Esophagus muscularis mucosa (tissue), 4 donors: Measurements from ENCODE around the gene GRPR. TPM values are rescaled to one million over a fixed set of nuclear protein-coding genes. Genes with fewer than 3 reads are reported as not detected.
"Not testable (repeated sequence)": the region's sequence is repeated elsewhere in the genome, so short reads cannot be mapped to it uniquely, and the experiment has no call there.

Source experiments
- DNase-seq: peaks from one replicate; pipeline ENCODE4 v3.0.0-alpha.2; 2017; ENCODE audit errors: extremely low spot score
- H3K27ac ChIP-seq, 4 donors: fragments of 200-600 bp; sonication (generic); replicated peaks in 1 of 4; 1 replicate in 3 of 4; 2 replicates in 1 of 4; pipeline ENCODE4 v1.5.1; 2016 to 2019; ENCODE audit warnings: mild to moderate bottlenecking in 1 of 4
- H3K27me3 ChIP-seq, 4 donors: fragments of 200-600 bp; sonication (generic); one replicate each; pipeline versions ENCODE4 v1.5.1 to v1.6.0; 2016 to 2019
- H3K36me3 ChIP-seq, 4 donors: fragments of 200-600 bp; sonication (generic); one replicate each; pipeline ENCODE4 v1.5.1; 2016 to 2019
- H3K4me1 ChIP-seq, 4 donors: fragments of 200-600 bp; sonication (generic); one replicate each; pipeline ENCODE4 v1.5.1; 2016 to 2019
- H3K4me3 ChIP-seq, 4 donors: fragments of 200-600 bp; sonication (generic); 1 replicate in 2 of 4; 2 replicates in 2 of 4; pipeline ENCODE4 v1.5.1; 2016 to 2019; ENCODE audit warnings: mild to moderate bottlenecking in 4 of 4, moderate library complexity in 1 of 4
- H3K9me3 ChIP-seq, 4 donors: fragments of 200-600 bp; sonication (generic); 1 replicate in 3 of 4; 2 replicates in 1 of 4; pipeline ENCODE4 v1.5.1; 2016 to 2019
- EP300 ChIP-seq: sonication (generic); formaldehyde crosslinking; IDR thresholded peaks from one replicate; pipeline ENCODE4 v1.6.1; 2017; ENCODE audit warnings: antibody characterized with exemption
- POLR2A ChIP-seq: fragments of 450-650 bp; IDR thresholded peaks from one replicate; pipeline ENCODE4 v1.6.1; 2017; ENCODE audit warnings: antibody characterized with exemption, moderate library complexity, mild to moderate bottlenecking, low read depth
- POLR2AphosphoS5 ChIP-seq, 2 donors: sonication (generic); formaldehyde crosslinking; IDR thresholded peaks; one replicate each; pipeline ENCODE4 v1.6.1; 2017; ENCODE audit warnings: antibody characterized with exemption in 2 of 2
- WGBS: methylation state at CpG from one replicate; pipeline ENCODE4 v1.1.5; 2018; 5-methylcytosine and 5-hydroxymethylcytosine counted together
- intact Hi-C: fragments of 100-400 bp; cut with DNase I; formaldehyde crosslinking; loops from one replicate; pipeline ENCODE4 v1.15.1; 2023
- total RNA-seq, 4 donors: library from RNA; depleted of rRNA; stranded (reverse); fragments of >200 nt; gene quantifications; one replicate each; pipeline versions ENCODE4 v1.1.0 to v1.2.1, GENCODE V29; 2016
- TF ChIP-seq, protein P1 (sequence below), 3 experiments: fragments of 200-600 bp in 2 of 3; fragments of 450-650 bp in 1 of 3; sonication (generic) in 2 of 3; IDR thresholded peaks; one replicate each; pipeline ENCODE4 v1.5.1; 2017 to 2019; ENCODE audit warnings: antibody characterized with exemption in 3 of 3, mild to moderate bottlenecking in 2 of 3, moderate library complexity in 1 of 3

The GRPR gene
- total RNA-seq, 4 donors from 2014 or later, result 7.8 to 15.0 (median 12.4) TPM

- Histone ChIP-seq H3K36me3 (no peaks in the 10 kb centered on the region), H3K27ac (peak overlapping the region in 1 of 4 donors; percentile 34), H3K4me3 (no peak overlapping the region), H3K4me1 (peaks cover 0 to 15% (median 0%) of the 10 kb centered on the region in 4 donors), H3K27me3 (no peaks in the 10 kb centered on the region), H3K9me3 (no peaks in the 10 kb centered on the region)
- TF ChIP-seq, protein P1, sequence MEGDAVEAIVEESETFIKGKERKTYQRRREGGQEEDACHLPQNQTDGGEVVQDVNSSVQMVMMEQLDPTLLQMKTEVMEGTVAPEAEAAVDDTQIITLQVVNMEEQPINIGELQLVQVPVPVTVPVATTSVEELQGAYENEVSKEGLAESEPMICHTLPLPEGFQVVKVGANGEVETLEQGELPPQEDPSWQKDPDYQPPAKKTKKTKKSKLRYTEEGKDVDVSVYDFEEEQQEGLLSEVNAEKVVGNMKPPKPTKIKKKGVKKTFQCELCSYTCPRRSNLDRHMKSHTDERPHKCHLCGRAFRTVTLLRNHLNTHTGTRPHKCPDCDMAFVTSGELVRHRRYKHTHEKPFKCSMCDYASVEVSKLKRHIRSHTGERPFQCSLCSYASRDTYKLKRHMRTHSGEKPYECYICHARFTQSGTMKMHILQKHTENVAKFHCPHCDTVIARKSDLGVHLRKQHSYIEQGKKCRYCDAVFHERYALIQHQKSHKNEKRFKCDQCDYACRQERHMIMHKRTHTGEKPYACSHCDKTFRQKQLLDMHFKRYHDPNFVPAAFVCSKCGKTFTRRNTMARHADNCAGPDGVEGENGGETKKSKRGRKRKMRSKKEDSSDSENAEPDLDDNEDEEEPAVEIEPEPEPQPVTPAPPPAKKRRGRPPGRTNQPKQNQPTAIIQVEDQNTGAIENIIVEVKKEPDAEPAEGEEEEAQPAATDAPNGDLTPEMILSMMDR (IDR thresholded peaks at IDR 0.05), result no peak
- TF ChIP-seq POLR2A (no peak), POLR2AphosphoS5 (IDR thresholded peaks at IDR 0.05) (no peak), EP300 (no peak)
- no peak for DNase-seq
- intact Hi-C loops, result no loop called here
- 44% methylated on average over 3 of the region's 3 CpGs for WGBS
These were observed 37.4 kb downstream of the GRPR start for GRCh38 chrX:16160729-16161128.

DNA sequence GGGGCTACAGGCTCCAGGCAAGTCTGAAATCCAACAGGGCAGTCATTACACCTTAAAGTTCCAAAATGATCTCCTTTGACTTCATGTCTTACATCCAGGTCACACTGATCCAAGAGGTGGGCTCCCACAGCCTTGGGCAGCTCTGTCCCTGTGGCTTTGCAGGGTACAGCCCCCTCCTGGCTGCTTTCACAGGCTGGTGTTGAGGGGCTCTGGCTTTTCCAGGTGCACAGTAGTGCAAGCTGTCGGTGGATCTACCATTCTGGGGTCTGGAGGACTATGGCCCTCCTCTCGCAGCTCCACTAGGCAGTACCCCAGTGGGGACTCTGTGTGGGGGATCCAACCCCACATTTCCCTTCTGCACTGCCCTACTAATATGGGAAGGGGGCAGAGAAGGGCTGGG lies 37.8 kb downstream of the GRPR start:
- H3K27me3 ChIP-seq, H3K36me3 ChIP-seq, DNase-seq, intact Hi-C loops, H3K9me3 ChIP-seq, H3K4me3 ChIP-seq: not testable (repeated sequence)
- WGBS, result no CpG with 5 or more reads among the region's 2 CpGs
- Histone ChIP-seq H3K4me1 (peaks cover 0 to 15% (median 0%) of the 10 kb centered on the region in 4 donors), H3K27ac (peak overlapping the region in 1 of 4 donors; percentile 34)

GRCh38 chrX:16162391-16162790 lies 39.0 kb downstream of the GRPR start:
- Histone ChIP-seq H3K4me3 (no peak overlapping the region), H3K4me1 (peaks cover 0 to 15% (median 0%) of the 10 kb centered on the region in 4 donors), H3K9me3 (no peaks in the 10 kb centered on the region), H3K36me3 (no peaks in the 10 kb centered on the region), H3K27ac (no peak overlapping the region), H3K27me3 (no peaks in the 10 kb centered on the region)
- intact Hi-C loops, result no loop called here
- no peak for TF ChIP-seq EP300
- TF ChIP-seq, protein P1 (IDR thresholded peaks at IDR 0.05), result no peak
- no peak for TF ChIP-seq POLR2A
- no peak for TF ChIP-seq POLR2AphosphoS5 (IDR thresholded peaks at IDR 0.05)
- 68% methylated on average over 4 of the region's 5 CpGs for WGBS
- DNase-seq, result no peak

DNA sequence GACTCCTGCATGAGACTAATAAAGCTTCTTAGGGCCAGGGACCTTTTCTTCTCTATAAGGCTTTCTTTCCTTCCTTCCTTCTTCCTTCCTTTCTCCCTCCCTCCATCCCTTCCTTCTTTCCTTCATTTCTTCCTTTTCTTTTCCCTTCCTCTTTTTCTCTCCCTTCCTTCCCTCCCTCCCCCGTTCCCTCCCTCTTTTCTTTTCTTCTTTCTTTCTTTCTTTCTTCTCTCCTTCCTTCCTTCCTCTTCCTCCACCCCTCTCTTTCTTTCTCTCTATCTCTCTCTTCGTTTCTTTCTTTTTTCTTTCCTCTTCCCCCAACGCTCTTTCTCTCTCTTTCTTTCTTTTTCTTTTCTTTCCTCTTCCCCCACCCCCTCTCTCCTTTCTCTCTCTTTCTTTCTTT lies 41.4 kb downstream of the GRPR start:
- TF ChIP-seq EP300, result no peak
- TF ChIP-seq, protein P1 (IDR thresholded peaks at IDR 0.05), result no peak
- no peak for TF ChIP-seq POLR2AphosphoS5 (IDR thresholded peaks at IDR 0.05)
- no peak overlapping the region for H3K4me3 ChIP-seq
- H3K4me1 ChIP-seq, result peaks cover 0 to 15% (median 0%) of the 10 kb centered on the region in 4 donors
- no peaks in the 10 kb centered on the region for H3K36me3 ChIP-seq
- H3K9me3 ChIP-seq, result no peaks in the 10 kb centered on the region
- DNase-seq, result no peak
- intact Hi-C loops, result no loop called here
- 94% methylated on average over 3 of the region's 3 CpGs for WGBS
- no peaks in the 10 kb centered on the region for H3K27me3 ChIP-seq
- no peak overlapping the region for H3K27ac ChIP-seq

GRCh38 chrX:16167181-16167580 lies 43.8 kb downstream of the GRPR start, which contains the start of gene MAGEB17:
Gene MAGEB17 (plus strand): TSS chrX:16167481. CDS start chrX:16170383, 2,902 bp downstream.
- no peak for DNase-seq
- Histone ChIP-seq H3K4me1 (no peaks in the 10 kb centered on the region), H3K27me3 (no peaks in the 10 kb centered on the region), H3K9me3 (no peaks in the 10 kb centered on the region), H3K4me3 (no peak within 1 kb of the TSS), H3K27ac (no peak within 1 kb of the TSS), H3K36me3 (no peaks in the 10 kb centered on the region)
- intact Hi-C loops, result no loop called here
- no peak for TF ChIP-seq POLR2AphosphoS5 (IDR thresholded peaks at IDR 0.05)
- no peak for TF ChIP-seq POLR2A
- TF ChIP-seq EP300, result no peak
- TF ChIP-seq, protein P1 (IDR thresholded peaks at IDR 0.05), result no peak
- 86% methylated on average over 5 of the region's 5 CpGs for WGBS
